Iris pigment epithelial cell (primary cell): ENCODE data around the gene CYB5B.

Experiments used
- DNase-seq: peaks from one replicate; pipeline ENCODE4 v3.0.0-alpha.2; 2011; ENCODE audit warnings: low read depth

The CYB5B gene

DNA sequence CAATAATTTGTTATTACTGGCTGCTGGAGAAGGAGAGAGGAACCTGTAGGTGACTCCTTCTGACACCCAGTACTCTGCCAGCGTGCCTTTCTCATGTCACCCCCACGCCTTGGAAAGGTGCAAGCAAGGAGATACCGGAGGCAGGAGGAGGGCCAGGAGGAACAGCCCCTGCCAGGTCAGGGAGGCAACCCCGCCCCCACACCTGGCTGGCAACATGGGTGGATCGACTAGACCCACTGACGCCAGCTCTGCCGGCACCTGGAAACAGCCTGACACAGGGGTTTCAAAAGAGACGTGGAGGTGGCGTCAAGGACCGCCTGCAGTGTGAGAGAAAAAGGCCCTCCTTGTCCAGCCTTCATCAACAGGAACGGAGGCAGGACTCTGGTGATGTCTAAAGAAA is 62.3 kb downstream of the CYB5B start:
- no peak for DNase-seq

DNA sequence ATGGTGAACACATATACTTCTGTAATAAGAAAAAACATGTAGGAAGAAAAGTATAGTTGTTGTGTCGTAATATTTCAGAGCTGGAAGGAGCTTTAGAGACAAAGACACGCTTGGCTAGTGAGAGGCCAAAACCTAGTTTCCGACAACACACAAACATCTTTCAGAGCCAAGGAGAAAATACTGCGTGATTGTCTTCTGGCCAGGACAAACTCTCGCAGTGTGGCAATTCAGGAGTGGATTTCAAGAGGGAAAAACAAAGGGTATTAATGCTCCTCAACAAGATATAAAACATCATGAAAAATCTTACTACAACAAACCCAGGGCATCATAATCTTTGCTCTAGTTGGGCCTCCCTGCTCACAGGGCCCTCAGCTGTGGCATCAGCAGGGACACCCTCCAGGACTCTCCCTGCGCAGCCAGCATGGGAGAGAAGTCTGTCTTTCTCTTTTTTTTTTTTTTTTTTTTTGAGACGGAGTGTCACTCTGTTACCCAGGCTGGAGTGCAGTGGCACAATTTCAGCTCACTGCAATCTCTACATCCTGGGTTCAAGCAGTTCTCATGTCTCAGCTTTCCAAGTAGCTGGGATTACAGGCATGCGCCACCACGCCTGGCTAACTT is 66.4 kb downstream of the CYB5B start:
- no peak for DNase-seq

DNA sequence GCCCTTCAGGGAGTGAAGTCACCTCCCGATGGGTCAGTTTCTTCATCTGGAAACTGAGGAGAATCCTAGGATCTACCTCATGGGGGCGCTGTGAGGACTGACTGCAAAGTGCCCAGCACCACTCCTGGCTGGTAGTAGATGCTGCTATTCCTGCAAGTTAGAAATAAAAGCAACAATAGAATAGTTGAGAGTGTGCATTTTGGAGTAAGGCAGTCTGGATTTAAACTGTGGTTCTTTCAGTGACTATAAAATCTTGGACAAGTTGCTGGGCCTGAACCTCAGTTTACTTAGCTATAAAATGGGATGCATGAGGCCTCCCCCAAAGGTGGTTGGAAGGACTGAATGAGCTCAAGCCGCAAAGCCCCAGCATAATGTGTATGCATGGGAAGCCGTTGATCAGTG is 70.6 kb downstream of the CYB5B start:
- peak; percentile 34 for DNase-seq

DNA sequence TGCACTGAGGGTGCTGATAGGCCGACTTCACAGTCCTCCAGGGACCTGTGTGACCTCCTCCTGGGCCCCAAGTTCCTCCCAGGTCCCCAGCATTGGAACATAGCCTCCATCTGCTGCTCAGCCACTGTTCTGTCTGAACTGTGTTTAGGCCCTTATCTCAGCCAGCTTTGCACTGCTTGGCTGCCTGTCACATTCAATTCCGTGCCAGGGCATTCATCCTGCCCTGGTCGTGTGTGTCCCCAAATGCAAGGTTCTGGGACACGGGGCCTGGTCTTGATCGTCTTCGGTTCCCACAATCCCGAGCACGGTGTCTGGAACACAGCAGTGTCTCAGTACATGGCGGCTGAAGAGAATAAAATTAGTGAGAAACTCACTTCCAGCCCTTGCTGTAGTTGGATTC is 71.4 kb downstream of the CYB5B start:
- no peak for DNase-seq

DNA sequence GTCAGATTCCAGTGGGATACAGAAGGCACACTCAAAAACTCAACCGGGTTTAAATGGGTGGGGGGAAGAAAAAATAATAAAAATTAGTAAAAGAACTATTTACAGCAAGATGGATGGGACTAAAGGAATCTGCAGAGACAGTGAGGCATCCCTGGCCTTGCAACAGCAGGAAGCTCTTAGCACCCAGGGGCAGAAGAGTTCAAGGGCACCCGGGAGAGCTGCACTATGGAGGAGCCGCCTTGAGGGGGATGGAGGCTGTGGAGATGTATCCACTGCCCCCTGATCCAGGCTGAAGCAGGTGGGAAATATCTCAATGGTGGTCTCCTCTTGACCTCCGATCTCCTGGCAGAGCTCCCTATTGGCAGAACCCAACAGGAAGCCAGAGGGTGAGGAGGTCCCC is 72.0 kb downstream of the CYB5B start:
- DNase-seq = no peak

DNA sequence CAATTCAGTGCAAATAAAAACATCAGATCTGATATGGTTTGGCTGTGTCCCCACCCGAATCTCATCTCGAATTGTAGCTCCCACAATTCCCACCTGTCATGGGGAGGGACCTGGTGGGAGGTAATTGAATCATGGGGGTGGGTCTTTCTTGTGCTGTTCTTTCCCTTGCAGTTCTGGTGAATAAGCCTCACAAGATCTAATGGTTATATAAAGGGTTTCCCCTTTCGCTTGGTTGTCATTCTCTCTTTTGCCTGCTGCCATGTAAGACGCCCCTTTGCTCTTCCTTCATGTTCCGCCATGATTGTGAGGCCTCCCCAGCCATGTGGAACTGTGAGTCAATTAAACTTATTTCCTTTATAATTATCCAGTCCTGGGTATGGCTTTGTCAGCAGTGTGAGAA is 72.5 kb downstream of the CYB5B start:
- DNase-seq = no peak

DNA sequence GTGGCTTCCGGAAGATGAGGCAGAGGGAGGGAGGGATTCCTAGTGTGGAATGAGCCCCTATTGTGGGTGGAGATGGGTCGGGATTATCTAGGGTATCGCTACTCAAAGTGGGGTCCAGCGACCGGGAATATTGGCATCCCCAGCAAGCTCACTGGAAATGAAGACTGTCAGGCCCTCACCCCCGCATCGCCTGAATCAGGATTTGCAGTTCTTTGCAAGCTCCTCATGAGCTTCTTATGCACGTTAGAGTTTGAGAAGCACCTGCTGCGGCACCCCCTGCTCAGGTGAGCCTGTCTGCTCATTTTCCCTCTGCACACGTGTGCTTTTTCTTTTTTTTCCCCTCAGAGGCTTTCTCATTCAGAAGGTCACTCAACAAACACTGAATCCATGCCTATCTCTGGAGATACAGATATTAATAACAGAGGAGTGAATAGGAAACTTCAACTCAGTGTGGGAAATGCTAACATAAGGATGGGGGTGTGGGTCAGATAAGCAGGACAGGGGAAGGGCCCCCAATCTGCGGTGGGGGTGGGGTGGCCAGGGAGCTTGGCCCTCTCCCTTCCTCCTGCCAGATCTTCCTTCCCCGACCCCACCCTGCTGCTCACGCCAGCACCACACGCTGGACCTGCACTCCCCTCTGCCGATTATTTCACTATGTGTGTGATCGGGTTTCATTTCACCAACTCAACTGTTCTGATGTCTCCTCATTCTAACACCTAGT is 73.6 kb downstream of the CYB5B start:
- no peak for DNase-seq

DNA sequence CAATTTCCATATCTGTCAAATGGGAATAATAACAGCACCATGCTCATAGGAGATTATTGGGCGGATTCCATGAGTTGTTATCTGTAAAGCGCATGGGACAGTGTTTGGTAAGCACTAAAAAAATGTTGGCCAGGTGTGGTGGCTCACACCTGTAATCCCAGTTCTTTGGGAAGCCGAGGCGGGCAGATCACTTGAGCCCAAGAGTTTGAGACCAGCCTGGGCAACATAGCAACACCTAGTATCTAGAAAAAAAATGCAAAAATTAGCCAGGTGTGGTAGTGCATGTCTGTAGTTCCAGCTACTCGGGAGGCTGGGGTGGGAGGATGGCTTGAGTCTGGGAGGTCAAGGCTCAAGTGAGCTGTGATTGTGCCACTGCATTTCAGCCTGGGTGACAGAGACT is 74.5 kb downstream of the CYB5B start:
- no peak for DNase-seq

DNA sequence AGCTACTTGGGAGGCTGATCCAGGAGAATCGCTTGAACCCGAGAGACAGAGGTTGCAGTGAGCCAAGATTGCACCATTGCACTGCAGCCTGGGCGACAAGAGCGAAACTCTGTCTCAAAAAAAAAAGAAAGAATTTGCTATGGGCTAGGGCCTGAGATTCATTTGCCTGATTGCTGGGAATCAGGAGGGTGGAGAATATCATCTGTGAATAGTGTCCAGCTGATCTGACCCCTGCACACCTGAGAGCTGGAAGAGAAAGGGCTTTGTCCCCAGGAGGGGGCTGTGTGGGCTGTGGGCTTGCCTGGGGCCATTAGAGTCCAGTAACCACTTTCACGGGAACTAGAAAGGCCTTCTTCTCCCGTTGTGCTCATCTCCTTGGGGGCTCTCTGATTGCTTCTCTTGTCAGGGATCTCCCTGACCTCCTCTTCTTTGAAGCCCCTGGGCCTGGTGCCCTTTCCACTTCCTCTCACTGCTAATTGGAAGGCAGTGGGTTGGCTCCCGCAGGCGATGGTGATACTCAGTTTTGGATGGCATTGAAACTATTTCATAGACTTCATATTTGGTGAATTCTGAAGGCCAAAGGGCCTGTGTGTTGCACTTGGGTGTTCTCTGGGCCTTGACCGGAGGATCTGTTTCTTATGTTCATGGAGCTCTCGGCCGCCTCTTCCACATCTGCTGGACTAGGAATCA is 75.3 kb downstream of the CYB5B start:
- no peak for DNase-seq

DNA sequence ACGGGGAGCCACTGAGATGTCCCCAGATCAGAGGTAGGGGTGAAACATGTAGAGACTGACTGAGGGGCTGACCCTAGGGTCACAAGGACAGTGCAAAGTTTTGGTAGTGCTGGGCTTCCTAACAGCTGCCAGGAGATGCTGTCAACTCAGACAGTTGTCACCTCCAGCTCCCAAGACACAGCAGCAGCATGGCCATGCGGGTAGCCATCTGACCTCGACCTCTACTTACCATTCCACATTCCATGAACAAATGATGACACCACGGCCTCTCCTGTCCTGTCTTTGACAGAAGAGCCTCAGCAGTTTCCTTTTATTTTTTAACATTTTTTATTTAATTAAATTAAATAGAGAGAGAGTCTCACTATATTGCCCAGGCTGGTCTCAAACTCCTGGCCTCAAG is 76.1 kb downstream of the CYB5B start:
- DNase-seq = no peak

DNA sequence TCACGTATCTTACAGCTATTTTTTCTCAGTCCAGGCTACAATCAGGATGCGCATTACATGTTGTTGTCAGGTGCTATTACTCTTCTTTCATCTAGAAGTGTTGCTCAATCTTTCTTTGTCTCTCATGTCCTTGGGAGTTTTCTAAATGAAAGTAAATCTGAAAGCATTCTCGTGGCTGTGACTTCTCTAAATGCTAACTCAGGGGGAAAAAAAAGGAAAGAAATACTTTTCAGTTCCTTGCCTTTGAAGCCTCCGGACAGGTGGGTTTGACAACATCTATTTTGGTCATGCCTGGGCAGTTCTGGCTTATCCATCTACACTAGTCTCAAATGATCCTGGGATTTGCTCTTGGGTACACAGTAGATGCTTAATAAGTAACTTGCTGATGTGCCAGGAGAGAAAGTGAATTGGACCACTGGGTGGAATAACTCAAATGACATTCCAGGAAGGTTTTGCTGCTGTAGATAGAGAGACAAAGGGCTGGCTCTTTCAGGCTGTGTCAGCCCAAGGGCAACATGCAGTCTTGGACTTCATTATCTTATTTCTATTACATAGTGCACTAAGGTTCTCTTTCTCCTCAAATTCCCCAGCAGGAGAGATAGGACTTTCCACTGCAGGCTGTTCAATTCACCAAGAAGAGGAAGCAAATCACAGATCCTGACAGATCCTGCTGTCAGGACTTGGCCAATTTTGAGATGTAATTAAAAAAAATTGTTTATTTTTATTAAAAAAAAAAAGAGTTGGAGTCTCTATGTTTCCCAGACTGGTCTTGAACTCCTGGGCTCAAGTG is 77.7 kb downstream of the CYB5B start:
- DNase-seq = peak; percentile 48

DNA sequence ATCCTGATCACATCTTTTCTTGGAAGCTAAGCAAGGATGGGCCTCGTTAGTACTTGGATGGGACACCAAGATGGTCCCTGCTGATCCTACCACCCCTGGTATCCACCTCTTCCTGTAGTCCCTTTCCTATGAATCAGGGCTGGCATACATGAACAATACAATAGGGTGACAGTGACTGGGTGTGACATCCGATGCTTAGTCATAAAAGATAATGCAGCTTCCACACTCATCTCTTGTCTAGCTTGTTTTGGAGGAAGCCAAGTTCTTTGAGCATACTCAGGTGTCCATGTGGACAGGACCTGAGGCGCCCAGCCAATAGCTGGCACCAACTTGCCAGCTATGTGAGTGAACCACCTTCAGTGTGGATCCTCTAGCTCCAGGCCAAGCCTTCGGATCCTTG is 78.8 kb downstream of the CYB5B start:
- DNase-seq = no peak

DNA sequence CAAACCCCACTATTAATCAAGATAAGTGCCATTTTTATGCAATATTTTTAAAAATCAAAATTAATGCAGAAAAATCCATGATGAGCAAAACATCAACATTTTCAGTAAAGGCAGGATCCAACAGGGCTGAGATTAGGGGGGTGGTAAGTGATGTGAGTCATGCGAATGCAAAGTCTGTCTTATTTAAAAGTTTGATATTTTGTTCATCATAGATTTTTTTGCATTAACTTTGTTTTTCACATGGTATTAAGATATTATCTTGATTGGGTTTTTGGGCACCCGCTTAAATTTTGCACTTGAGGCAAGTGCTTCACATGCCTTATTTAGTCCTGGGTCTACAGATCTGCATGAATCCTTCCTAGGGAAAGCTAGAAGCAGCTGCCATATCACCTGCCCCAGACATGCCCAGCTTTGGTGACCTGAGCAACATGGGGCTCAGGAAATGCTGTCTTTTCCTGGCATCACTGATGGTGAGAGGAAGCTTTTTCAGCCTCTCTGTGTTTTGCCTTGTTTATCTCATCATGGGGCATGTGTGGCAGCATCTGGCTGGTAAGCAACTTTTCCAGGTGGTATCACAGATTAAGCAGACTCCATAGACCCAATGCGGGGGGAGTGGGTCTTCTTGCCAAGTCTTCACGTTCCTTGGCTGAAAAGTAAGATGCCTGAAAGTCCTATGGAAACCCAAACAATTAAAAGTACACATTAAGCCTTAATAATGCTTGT is 83.8 kb downstream of the CYB5B start:
- no peak for DNase-seq

DNA sequence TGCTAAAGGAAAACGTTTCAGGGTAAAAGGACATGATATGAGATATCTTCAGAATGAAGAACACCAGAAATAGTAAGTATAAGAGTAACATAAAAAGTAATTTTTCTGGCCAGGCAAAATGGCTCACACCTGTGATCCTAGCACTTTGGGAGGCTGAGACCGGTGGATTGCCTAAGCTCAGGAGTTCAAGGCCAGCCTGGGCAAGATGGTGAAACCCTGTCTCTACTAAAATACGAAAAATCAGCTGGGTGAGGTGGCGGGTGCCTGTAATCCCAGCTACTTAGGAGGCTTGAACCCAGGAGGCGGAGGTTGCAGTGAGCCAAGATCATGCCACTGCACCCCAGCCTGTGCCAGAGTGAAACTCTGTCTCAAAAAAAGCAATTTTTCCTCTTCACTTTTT is 84.7 kb downstream of the CYB5B start:
- no peak for DNase-seq

DNA sequence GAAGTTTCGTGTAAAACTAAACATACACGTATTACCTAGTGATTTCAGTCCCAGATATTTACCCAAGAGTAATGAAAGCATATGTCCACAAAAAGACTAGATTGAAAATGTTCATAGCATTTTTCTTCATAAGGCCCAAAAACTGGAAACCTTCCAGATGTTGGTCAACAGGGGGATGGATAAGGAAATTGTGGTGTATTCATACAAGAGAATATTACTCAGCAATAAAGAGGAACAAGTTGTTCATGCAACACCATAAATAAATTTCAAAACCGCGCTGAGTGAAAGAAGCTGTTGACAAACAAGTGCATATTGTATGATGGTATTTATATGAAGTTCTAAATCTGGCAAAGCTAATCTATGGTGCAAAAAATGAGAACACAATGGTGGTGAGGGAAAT is 87.2 kb downstream of the CYB5B start:
- DNase-seq = no peak

DNA sequence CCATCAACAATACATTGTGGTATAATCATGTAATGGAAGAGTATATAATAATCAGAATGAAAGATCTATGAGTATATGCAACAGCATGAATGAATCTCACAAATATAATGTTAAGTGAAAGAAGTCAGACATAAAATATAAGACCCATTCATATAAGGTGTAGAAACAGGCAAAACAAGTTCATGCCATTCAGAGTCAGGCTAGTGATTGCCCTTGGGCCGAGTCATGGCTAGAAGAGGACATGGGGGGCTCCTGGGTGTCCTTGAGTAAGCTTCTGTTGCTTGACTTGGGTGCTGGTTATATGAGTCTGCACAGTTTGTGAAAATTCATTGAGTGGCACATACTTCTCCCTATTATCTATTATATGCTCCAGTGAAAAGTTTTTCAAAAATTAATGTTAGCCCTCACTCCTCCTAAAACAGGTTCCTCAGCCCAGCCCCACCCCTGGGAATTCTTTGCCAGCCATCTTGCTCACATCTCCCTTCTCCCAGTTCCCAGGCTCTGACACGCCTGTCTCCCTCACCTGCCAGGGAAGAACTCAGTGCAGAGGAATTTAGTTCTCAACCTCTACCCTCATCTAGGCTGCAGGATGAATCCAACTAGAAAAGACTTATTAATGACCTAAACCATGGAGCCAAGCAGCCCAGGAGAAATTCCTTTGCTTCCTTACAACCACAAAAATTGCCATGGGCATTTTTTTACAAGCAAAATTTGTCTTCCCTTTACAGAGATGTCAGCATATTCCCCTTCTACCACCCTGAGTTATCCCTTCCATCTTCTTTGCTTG is 89.0 kb downstream of the CYB5B start:
- peak; percentile 24 for DNase-seq

DNA sequence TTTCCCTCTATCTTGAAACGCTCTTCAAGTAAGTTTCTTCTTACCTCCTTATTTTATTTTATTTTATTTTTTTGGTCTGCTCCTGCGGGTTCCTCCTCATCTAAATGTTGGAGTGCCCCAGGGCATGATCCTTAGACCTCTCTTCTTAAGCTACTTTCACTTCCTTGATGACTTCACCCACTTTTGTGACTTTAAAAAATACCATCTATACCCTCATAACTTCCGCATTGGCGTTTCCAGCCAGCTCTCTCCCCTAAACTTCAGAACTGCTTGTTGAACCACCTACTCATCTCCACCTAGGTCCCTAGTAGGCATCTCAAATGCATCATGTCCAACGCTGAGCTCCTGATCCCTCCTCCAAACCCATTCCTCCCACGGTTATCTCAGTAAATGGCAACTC is 89.9 kb downstream of the CYB5B start:
- DNase-seq = no peak
